Trophoblast cell (in vitro differentiated cells and primary cell): ENCODE measurements around the gene RGS16.
A peak's percentile ranks its signal among the peaks of the same experiment; 100 is the strongest.

Experiments
- DNase-seq, 2 donors: peaks; one replicate each; pipeline ENCODE4 v3.0.0-alpha.2; 2016
- H2AFZ ChIP-seq: 2 replicates; pipeline ENCODE4 v1.6.1; 2013; ENCODE audit warnings: low read length, moderate library complexity, mild to moderate bottlenecking; ENCODE audit not compliant: insufficient read depth, poor library complexity
- H2AK5ac ChIP-seq: 2 replicates; pipeline ENCODE4 v1.6.1; 2013; ENCODE audit warnings: mild to moderate bottlenecking, low read length
- H2BK120ac ChIP-seq: 2 replicates; pipeline ENCODE4 v1.6.1; 2013; ENCODE audit warnings: low read length, mild to moderate bottlenecking, moderate library complexity; ENCODE audit not compliant: insufficient read depth, poor library complexity
- H2BK12ac ChIP-seq: 2 replicates; pipeline ENCODE4 v1.6.1; 2013; ENCODE audit warnings: mild to moderate bottlenecking, low read length, moderate library complexity
- H2BK5ac ChIP-seq: 2 replicates; pipeline ENCODE4 v1.6.1; 2013; ENCODE audit warnings: low read length, low read depth, moderate library complexity, mild to moderate bottlenecking; ENCODE audit not compliant: poor library complexity
- H3K14ac ChIP-seq: 2 replicates; pipeline ENCODE4 v1.6.1; 2013; ENCODE audit warnings: mild to moderate bottlenecking, low read length
- H3K18ac ChIP-seq: 2 replicates; pipeline ENCODE4 v1.6.1; 2013; ENCODE audit warnings: mild to moderate bottlenecking, low read length
- H3K23ac ChIP-seq: 2 replicates; pipeline ENCODE4 v1.6.1; 2013; ENCODE audit warnings: low read length
- H3K27ac ChIP-seq: 2 replicates; pipeline ENCODE4 v1.5.1; 2013; ENCODE audit warnings: low read depth, mild to moderate bottlenecking, inconsistent platforms, low read length, moderate library complexity
- H3K27me3 ChIP-seq: 2 replicates; pipeline ENCODE4 v1.6.1; 2013; ENCODE audit warnings: inconsistent platforms, mild to moderate bottlenecking, low read length, moderate library complexity; ENCODE audit not compliant: insufficient read depth
- H3K36me3 ChIP-seq, 2 experiments: 1 replicate in 1 of 2; 2 replicates in 1 of 2; pipeline ENCODE4 v1.6.1; 2013; ENCODE audit warnings: low read length in 2 of 2, mild to moderate bottlenecking in 2 of 2, moderate library complexity in 1 of 2; ENCODE audit not compliant: insufficient read depth in 2 of 2, control insufficient read depth in 1 of 2
- H3K4ac ChIP-seq: 2 replicates; pipeline ENCODE4 v1.6.1; 2013; ENCODE audit warnings: low read depth, mild to moderate bottlenecking, low read length, moderate library complexity
- H3K4me1 ChIP-seq, 2 experiments: 1 replicate in 1 of 2; 2 replicates in 1 of 2; pipeline ENCODE4 v1.6.1; 2013; ENCODE audit warnings: low read length in 2 of 2, mild to moderate bottlenecking in 2 of 2, moderate library complexity in 1 of 2; ENCODE audit not compliant: insufficient read depth in 2 of 2, control insufficient read depth in 1 of 2
- H3K4me2 ChIP-seq: 2 replicates; pipeline ENCODE4 v1.6.1; 2013; ENCODE audit warnings: inconsistent platforms, mild to moderate bottlenecking, low read length, moderate library complexity
- H3K4me3 ChIP-seq: 2 replicates; pipeline ENCODE4 v1.5.1; 2013; ENCODE audit warnings: mild to moderate bottlenecking, low read depth, low read length, inconsistent platforms
- H3K79me1 ChIP-seq: one replicate; pipeline ENCODE4 v1.6.1; 2013; ENCODE audit warnings: low read length
- H3K79me2 ChIP-seq: 2 replicates; pipeline ENCODE4 v1.6.1; 2013; ENCODE audit warnings: low read length, mild to moderate bottlenecking; ENCODE audit not compliant: control insufficient read depth, insufficient read depth, poor library complexity
- H3K9ac ChIP-seq: 2 replicates; pipeline ENCODE4 v1.6.1; 2013; ENCODE audit warnings: mild to moderate bottlenecking, low read length
- H3K9me3 ChIP-seq: 2 replicates; pipeline ENCODE4 v1.6.1; 2013; ENCODE audit warnings: low read depth, mild to moderate bottlenecking, control low read depth, inconsistent platforms, low read length; ENCODE audit not compliant: insufficient read depth
- H4K12ac ChIP-seq: 2 replicates; pipeline ENCODE4 v1.6.1; 2013; ENCODE audit warnings: low read depth, mild to moderate bottlenecking, low read length, moderate library complexity
- H4K8ac ChIP-seq: 2 replicates; pipeline ENCODE4 v1.6.1; 2013; ENCODE audit warnings: low read depth, mild to moderate bottlenecking, low read length, moderate library complexity
- H4K91ac ChIP-seq: one replicate; pipeline ENCODE4 v1.6.1; 2013; ENCODE audit warnings: low read depth, mild to moderate bottlenecking, low read length, moderate library complexity
- WGBS: extraction: QIAGEN DNeasy Blood & Tissue Kit; methylation state at CpG from one replicate; pipeline ENCODE4 v1.1.7; 2013; ENCODE audit warnings: missing lambda C conversion rate; ENCODE audit not compliant: insufficient read length, insufficient coverage; ENCODE audit errors: extremely low coverage; 5-methylcytosine and 5-hydroxymethylcytosine counted together

The RGS16 gene

GRCh38 chr1:182617734-182618351, 13.7 kb upstream of the RGS16 start:
- no peak overlapping the region for H3K14ac ChIP-seq
- no peak overlapping the region for H4K12ac ChIP-seq
- no peak overlapping the region for H2AFZ ChIP-seq
- H2BK12ac ChIP-seq = peak overlapping the region; percentile 51
- no peaks in the 10 kb centered on the region for H3K27me3 ChIP-seq
- peak overlapping the region; percentile 62 for H3K27ac ChIP-seq
- no peak overlapping the region for H3K4ac ChIP-seq
- H3K9ac ChIP-seq = no peak overlapping the region
- no peak for DNase-seq
- no CpG with 5 or more reads among the region's 6 CpGs for WGBS
- no peak overlapping the region for H3K18ac ChIP-seq
- no peak overlapping the region for H4K8ac ChIP-seq
- H2BK120ac ChIP-seq = peak overlapping the region; percentile 50
- no peak overlapping the region for H2AK5ac ChIP-seq
- H3K79me2 ChIP-seq = peaks cover 14% of the 10 kb centered on the region
- H3K4me3 ChIP-seq = no peak overlapping the region
- H4K91ac ChIP-seq = peak overlapping the region; percentile 77
- H3K36me3 ChIP-seq = no peaks in the 10 kb centered on the region
- H2BK5ac ChIP-seq = peak overlapping the region; percentile 53
- no peaks in the 10 kb centered on the region for H3K9me3 ChIP-seq
- H3K4me2 ChIP-seq = peak overlapping the region; percentile 8
- H3K23ac ChIP-seq = no peak overlapping the region
- H3K79me1 ChIP-seq = peaks cover 29% of the 10 kb centered on the region
- peaks cover 27 to 32% of the 10 kb centered on the region in 2 experiments for H3K4me1 ChIP-seq

GRCh38 chr1:182617014-182617429, 12.8 kb upstream of the RGS16 start:
- Histone ChIP-seq H3K9me3 (no peaks in the 10 kb centered on the region), H3K18ac (no peak overlapping the region), H2BK120ac (peak overlapping the region; percentile 86), H4K91ac (peak overlapping the region; percentile 89), H3K36me3 (no peaks in the 10 kb centered on the region), H3K27ac (no peak overlapping the region), H2AFZ (no peak overlapping the region), H3K79me1 (peaks cover 32% of the 10 kb centered on the region), H3K9ac (no peak overlapping the region), H2BK5ac (peak overlapping the region; percentile 71), H3K27me3 (no peaks in the 10 kb centered on the region), H3K4me3 (no peak overlapping the region), H3K14ac (peak overlapping the region; percentile 62), H2BK12ac (peak overlapping the region; percentile 74), H3K23ac (no peak overlapping the region), H3K4me1 (peaks cover 31 to 32% of the 10 kb centered on the region in 2 experiments), H3K4me2 (no peak overlapping the region), H4K8ac (peak overlapping the region; percentile 49), H3K4ac (peak overlapping the region; percentile 58), H4K12ac (no peak overlapping the region), H2AK5ac (peak overlapping the region; percentile 15), H3K79me2 (peaks cover 14% of the 10 kb centered on the region)
- no peak for DNase-seq
- no CpG with 5 or more reads among the region's 4 CpGs for WGBS

GRCh38 chr1:182616130-182617013, 12.2 kb upstream of the RGS16 start:
- H4K12ac ChIP-seq = no peak overlapping the region
- H4K8ac ChIP-seq = peak overlapping the region; percentile 62
- H2BK5ac ChIP-seq = peak overlapping the region; percentile 71
- peak overlapping the region; percentile 86 for H2BK120ac ChIP-seq
- H3K9me3 ChIP-seq = no peaks in the 10 kb centered on the region
- peak overlapping the region; percentile 70 for H3K4ac ChIP-seq
- H3K14ac ChIP-seq = peak overlapping the region; percentile 73
- peaks cover 32% of the 10 kb centered on the region for H3K79me1 ChIP-seq
- no CpG with 5 or more reads among the region's 17 CpGs for WGBS
- peak overlapping the region; percentile 88 for H3K18ac ChIP-seq
- H3K23ac ChIP-seq = no peak overlapping the region
- DNase-seq = no peak
- H3K27me3 ChIP-seq = no peaks in the 10 kb centered on the region
- H3K79me2 ChIP-seq = peaks cover 14% of the 10 kb centered on the region
- H2AK5ac ChIP-seq = peak overlapping the region; percentile 44
- peaks cover 32% of the 10 kb centered on the region in 2 experiments for H3K4me1 ChIP-seq
- H2BK12ac ChIP-seq = peak overlapping the region; percentile 74
- H3K9ac ChIP-seq = no peak overlapping the region
- H3K36me3 ChIP-seq = no peaks in the 10 kb centered on the region
- no peak overlapping the region for H3K4me3 ChIP-seq
- peak overlapping the region; percentile 39 for H3K4me2 ChIP-seq
- H2AFZ ChIP-seq = peak overlapping the region; percentile 30
- H3K27ac ChIP-seq = no peak overlapping the region
- H4K91ac ChIP-seq = peak overlapping the region; percentile 89

GRCh38 chr1:182615468-182616129, 11.4 kb upstream of the RGS16 start:
- Histone ChIP-seq H2AFZ (peak overlapping the region; percentile 81), H2BK120ac (peak overlapping the region; percentile 95), H4K12ac (no peak overlapping the region), H3K27me3 (no peaks in the 10 kb centered on the region), H3K27ac (peak overlapping the region; percentile 98), H3K36me3 (no peaks in the 10 kb centered on the region), H3K4ac (peak overlapping the region; percentile 87), H2BK5ac (peak overlapping the region; percentile 94), H3K4me1 (peaks cover 37 to 39% of the 10 kb centered on the region in 2 experiments), H4K8ac (peak overlapping the region; percentile 91), H2AK5ac (peak overlapping the region; percentile 55), H3K9ac (peak overlapping the region; percentile 57), H3K79me1 (peaks cover 35% of the 10 kb centered on the region), H4K91ac (peak overlapping the region; percentile 98), H3K79me2 (peaks cover 14% of the 10 kb centered on the region), H3K18ac (peak overlapping the region; percentile 91), H3K14ac (peak overlapping the region; percentile 96), H3K23ac (no peak overlapping the region), H3K4me2 (peak overlapping the region; percentile 87), H3K9me3 (no peaks in the 10 kb centered on the region), H3K4me3 (no peak overlapping the region), H2BK12ac (peak overlapping the region; percentile 68)
- WGBS = no CpG with 5 or more reads among the region's 11 CpGs
- no peak for DNase-seq
